Skeletal muscle satellite cell (primary cell): ENCODE results near the gene RPS6KA6.

Source experiments
- H3K27me3 ChIP-seq: 2 replicates; pipeline ENCODE4 v1.7.0; 2013; ENCODE audit warnings: low read length; ENCODE audit not compliant: control insufficient read depth, insufficient read depth
- H3K36me3 ChIP-seq: 2 replicates; pipeline ENCODE4 v1.7.0; 2013; ENCODE audit warnings: mild to moderate bottlenecking, control low read depth, low read length; ENCODE audit not compliant: insufficient read depth
- H3K4me1 ChIP-seq: 2 replicates; pipeline ENCODE4 v1.7.0; 2013; ENCODE audit warnings: low read length; ENCODE audit not compliant: control insufficient read depth, insufficient read depth
- H3K4me2 ChIP-seq: 2 replicates; pipeline ENCODE4 v1.7.0; 2013; ENCODE audit warnings: mild to moderate bottlenecking, low read length
- H3K4me3 ChIP-seq: 2 replicates; pipeline ENCODE4 v1.7.0; 2013; ENCODE audit warnings: low read length
- H3K9ac ChIP-seq: 2 replicates; pipeline ENCODE4 v1.7.0; 2013; ENCODE audit warnings: mild to moderate bottlenecking, low read depth, low read length, moderate library complexity
- H3K9me3 ChIP-seq: replicated peaks from 2 replicates; pipeline ENCODE4 v1.7.0; 2013; ENCODE audit warnings: mild to moderate bottlenecking, control low read depth, low read length

Gene RPS6KA6

GRCh38 chrX:84161641-84162040 is 26.4 kb downstream of the RPS6KA6 start:
- H3K4me3 ChIP-seq: no peak overlapping the region

GRCh38 chrX:84160736-84161135 is 27.3 kb downstream of the RPS6KA6 start:
- Histone ChIP-seq H3K9ac (no peak overlapping the region), H3K4me2 (no peak overlapping the region), H3K36me3 (no peaks in the 10 kb centered on the region), H3K4me3 (no peak overlapping the region), H3K9me3 (no peaks in the 10 kb centered on the region), H3K4me1 (peaks cover 6% of the 10 kb centered on the region), H3K27me3 (no peaks in the 10 kb centered on the region)

More at GRCh38 chrX:84161641-84162040, 26.4 kb downstream of the RPS6KA6 start:
- Histone ChIP-seq H3K4me1 (peaks cover under 1% of the 10 kb centered on the region), H3K9me3 (no peaks in the 10 kb centered on the region), H3K4me2 (no peak overlapping the region), H3K9ac (no peak overlapping the region), H3K36me3 (no peaks in the 10 kb centered on the region), H3K27me3 (no peaks in the 10 kb centered on the region)

- Histone ChIP-seq H3K4me2 (no peak overlapping the region), H3K9me3 (no peaks in the 10 kb centered on the region)
Observed at GRCh38 chrX:84156821-84157220, 31.2 kb downstream of the RPS6KA6 start.

GRCh38 chrX:84155938-84156337 is 32.1 kb downstream of the RPS6KA6 start:
- Histone ChIP-seq H3K4me2 (no peak overlapping the region), H3K4me3 (no peak overlapping the region), H3K27me3 (no peaks in the 10 kb centered on the region), H3K9ac (no peak overlapping the region), H3K4me1 (peaks cover 6% of the 10 kb centered on the region), H3K9me3 (no peaks in the 10 kb centered on the region), H3K36me3 (no peaks in the 10 kb centered on the region)

More at GRCh38 chrX:84156821-84157220, 31.2 kb downstream of the RPS6KA6 start:
- Histone ChIP-seq H3K4me1 (peaks cover 6% of the 10 kb centered on the region), H3K9ac (no peak overlapping the region), H3K36me3 (no peaks in the 10 kb centered on the region), H3K27me3 (no peaks in the 10 kb centered on the region), H3K4me3 (no peak overlapping the region)

GRCh38 chrX:84153538-84153937 is 34.5 kb downstream of the RPS6KA6 start:
- Histone ChIP-seq H3K4me2 (no peak overlapping the region), H3K4me3 (no peak overlapping the region), H3K9me3 (no peaks in the 10 kb centered on the region), H3K36me3 (no peaks in the 10 kb centered on the region), H3K27me3 (no peaks in the 10 kb centered on the region), H3K4me1 (peaks cover 6% of the 10 kb centered on the region), H3K9ac (no peak overlapping the region)

GRCh38 chrX:84144991-84145390 is 43.0 kb downstream of the RPS6KA6 start:
- Histone ChIP-seq H3K4me2 (no peak overlapping the region), H3K4me3 (no peak overlapping the region), H3K36me3 (no peaks in the 10 kb centered on the region), H3K27me3 (no peaks in the 10 kb centered on the region), H3K4me1 (no peaks in the 10 kb centered on the region), H3K9ac (no peak overlapping the region), H3K9me3 (no peaks in the 10 kb centered on the region)

GRCh38 chrX:84144281-84144680 is 43.7 kb downstream of the RPS6KA6 start:
- Histone ChIP-seq H3K27me3 (no peaks in the 10 kb centered on the region), H3K4me1 (no peaks in the 10 kb centered on the region), H3K4me3 (no peak overlapping the region), H3K36me3 (no peaks in the 10 kb centered on the region), H3K9ac (no peak overlapping the region), H3K4me2 (no peak overlapping the region), H3K9me3 (no peaks in the 10 kb centered on the region)

GRCh38 chrX:84133023-84133422 is 55.0 kb downstream of the RPS6KA6 start:
- H3K9ac ChIP-seq: no peak overlapping the region

GRCh38 chrX:84123585-84123984 is 64.4 kb downstream of the RPS6KA6 start:
- no peaks in the 10 kb centered on the region for H3K27me3 ChIP-seq
- no peaks in the 10 kb centered on the region for H3K36me3 ChIP-seq
- H3K9ac ChIP-seq: no peak overlapping the region
- no peaks in the 10 kb centered on the region for H3K4me1 ChIP-seq
- no peak overlapping the region for H3K4me3 ChIP-seq
- no peak overlapping the region for H3K4me2 ChIP-seq
- no peaks in the 10 kb centered on the region for H3K9me3 ChIP-seq

More at GRCh38 chrX:84133023-84133422, 55.0 kb downstream of the RPS6KA6 start:
- H3K27me3 ChIP-seq: no peaks in the 10 kb centered on the region
- no peaks in the 10 kb centered on the region for H3K9me3 ChIP-seq
- peaks cover 7% of the 10 kb centered on the region for H3K4me1 ChIP-seq
- no peaks in the 10 kb centered on the region for H3K36me3 ChIP-seq
- H3K4me3 ChIP-seq: no peak overlapping the region
- H3K4me2 ChIP-seq: no peak overlapping the region

GRCh38 chrX:84118769-84119168 is 69.2 kb downstream of the RPS6KA6 start:
- no peaks in the 10 kb centered on the region for H3K9me3 ChIP-seq
- no peak overlapping the region for H3K9ac ChIP-seq
- H3K27me3 ChIP-seq: no peaks in the 10 kb centered on the region
- H3K36me3 ChIP-seq: no peaks in the 10 kb centered on the region
- no peak overlapping the region for H3K4me2 ChIP-seq
- no peaks in the 10 kb centered on the region for H3K4me1 ChIP-seq
- no peak overlapping the region for H3K4me3 ChIP-seq

GRCh38 chrX:84118315-84118714 is 69.7 kb downstream of the RPS6KA6 start:
- Histone ChIP-seq H3K9me3 (no peaks in the 10 kb centered on the region), H3K9ac (no peak overlapping the region), H3K27me3 (no peaks in the 10 kb centered on the region), H3K36me3 (no peaks in the 10 kb centered on the region), H3K4me3 (no peak overlapping the region), H3K4me2 (no peak overlapping the region), H3K4me1 (no peaks in the 10 kb centered on the region)

GRCh38 chrX:84108584-84108983 is 79.4 kb downstream of the RPS6KA6 start:
- H3K4me1 ChIP-seq: no peaks in the 10 kb centered on the region
- H3K36me3 ChIP-seq: no peaks in the 10 kb centered on the region
- no peak overlapping the region for H3K9ac ChIP-seq
- no peak overlapping the region for H3K4me3 ChIP-seq
- H3K4me2 ChIP-seq: no peak overlapping the region
- H3K9me3 ChIP-seq: no peaks in the 10 kb centered on the region
- H3K27me3 ChIP-seq: no peaks in the 10 kb centered on the region
